Stomach (tissue), 4 donors: Measurements from ENCODE around the gene FTO.

Experiments used
- EP300 ChIP-seq: sonication (generic); formaldehyde crosslinking; IDR thresholded peaks from one replicate; pipeline ENCODE4 v1.6.1; 2017; ENCODE audit warnings: antibody characterized with exemption
- POLR2A ChIP-seq, 4 donors: fragments of 450-650 bp; IDR thresholded peaks; one replicate each; pipeline ENCODE4 v1.6.1; 2016; ENCODE audit warnings: antibody characterized with exemption in 4 of 4, control low read depth in 2 of 4, mild to moderate bottlenecking in 1 of 4, moderate library complexity in 1 of 4
- POLR2AphosphoS5 ChIP-seq, 3 donors: sonication (generic); formaldehyde crosslinking; IDR thresholded peaks; one replicate each; pipeline ENCODE4 v1.6.1; 2016; ENCODE audit warnings: antibody characterized with exemption in 3 of 3
- TF ChIP-seq, protein P1 (sequence below), 7 experiments: fragments of 450-650 bp in 4 of 7; fragments of 200-600 bp in 3 of 7; sonication (generic) in 3 of 7; IDR thresholded peaks; one replicate each; pipeline ENCODE4 v1.5.1; 2016 to 2019; ENCODE audit warnings: antibody characterized with exemption in 7 of 7, control low read depth in 2 of 7, mild to moderate bottlenecking in 1 of 7

DNA sequence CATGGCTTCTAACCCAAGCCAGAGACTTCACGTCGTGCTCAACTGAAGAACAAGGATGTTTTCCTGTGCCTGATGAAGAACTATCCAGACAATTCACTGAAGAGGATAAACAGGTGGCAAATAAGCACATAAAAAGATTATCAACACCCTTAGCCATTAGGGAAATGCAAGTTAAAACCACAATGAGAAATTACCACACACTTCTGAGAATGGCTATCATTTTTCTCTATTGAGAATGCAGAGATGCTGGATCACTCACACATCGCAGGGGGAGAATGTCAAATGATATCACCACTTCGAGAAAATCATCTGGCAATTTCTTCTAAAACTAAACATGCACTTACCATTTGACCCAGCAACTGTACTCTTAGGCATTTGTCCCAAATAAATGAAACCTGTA, 419.8 kb downstream of the FTO start:
- TF ChIP-seq POLR2A (IDR thresholded peaks at IDR 0.05) (no peak), EP300 (no peak), POLR2AphosphoS5 (IDR thresholded peaks at IDR 0.05) (no peak)
- TF ChIP-seq, protein P1, sequence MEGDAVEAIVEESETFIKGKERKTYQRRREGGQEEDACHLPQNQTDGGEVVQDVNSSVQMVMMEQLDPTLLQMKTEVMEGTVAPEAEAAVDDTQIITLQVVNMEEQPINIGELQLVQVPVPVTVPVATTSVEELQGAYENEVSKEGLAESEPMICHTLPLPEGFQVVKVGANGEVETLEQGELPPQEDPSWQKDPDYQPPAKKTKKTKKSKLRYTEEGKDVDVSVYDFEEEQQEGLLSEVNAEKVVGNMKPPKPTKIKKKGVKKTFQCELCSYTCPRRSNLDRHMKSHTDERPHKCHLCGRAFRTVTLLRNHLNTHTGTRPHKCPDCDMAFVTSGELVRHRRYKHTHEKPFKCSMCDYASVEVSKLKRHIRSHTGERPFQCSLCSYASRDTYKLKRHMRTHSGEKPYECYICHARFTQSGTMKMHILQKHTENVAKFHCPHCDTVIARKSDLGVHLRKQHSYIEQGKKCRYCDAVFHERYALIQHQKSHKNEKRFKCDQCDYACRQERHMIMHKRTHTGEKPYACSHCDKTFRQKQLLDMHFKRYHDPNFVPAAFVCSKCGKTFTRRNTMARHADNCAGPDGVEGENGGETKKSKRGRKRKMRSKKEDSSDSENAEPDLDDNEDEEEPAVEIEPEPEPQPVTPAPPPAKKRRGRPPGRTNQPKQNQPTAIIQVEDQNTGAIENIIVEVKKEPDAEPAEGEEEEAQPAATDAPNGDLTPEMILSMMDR (IDR thresholded peaks at IDR 0.05), result no peak
